Progenitor cell of endocrine pancreas (in vitro differentiated cells): ENCODE results near the gene CDH12. TPM values are rescaled to one million over a fixed set of nuclear protein-coding genes. Genes with fewer than 3 reads are reported as not detected.

Experiments
- DNase-seq: peaks from one replicate; pipeline ENCODE4 v3.0.0; 2021; ENCODE audit warnings: low spot score; ENCODE audit not compliant: unreplicated experiment
- H3K27ac Mint-ChIP-seq: 2 replicates; pipeline ENCODE4 v1.8.0; 2021; ENCODE audit warnings: mild to moderate bottlenecking, moderate library complexity, mixed read lengths
- H3K27me3 Mint-ChIP-seq: 2 replicates; pipeline ENCODE4 v1.8.0; 2021; ENCODE audit warnings: mixed read lengths
- H3K36me3 Mint-ChIP-seq: 2 replicates; pipeline ENCODE4 v1.8.0; 2022; ENCODE audit warnings: mixed read lengths; ENCODE audit not compliant: insufficient read depth
- H3K4me1 Mint-ChIP-seq: 2 replicates; pipeline ENCODE4 v1.8.0; 2021; ENCODE audit warnings: low read depth, mixed read lengths
- H3K4me3 Mint-ChIP-seq: 2 replicates; pipeline ENCODE4 v1.8.0; 2021; ENCODE audit warnings: low read depth, mild to moderate bottlenecking, moderate library complexity, mixed read lengths
- H3K9me3 Mint-ChIP-seq: 2 replicates; pipeline ENCODE4 v1.8.0; 2021; ENCODE audit warnings: low read depth, mixed read lengths
- CTCF ChIP-seq: fragments of 200-600 bp; sonication (generic); IDR thresholded peaks from one replicate; pipeline ENCODE4 v1.5.0; 2021; ENCODE audit warnings: antibody characterized with exemption, mild to moderate bottlenecking; ENCODE audit not compliant: unreplicated experiment
- total RNA-seq: library from RNA; stranded (reverse); gene quantifications from 2 replicates; pipeline ENCODE4 v1.2.1, GENCODE V29; 2021

The CDH12 gene
- total RNA-seq, 1 donor from 2014 or later = 2.8 TPM

- H3K36me3 Mint-ChIP-seq = no peaks in the 10 kb centered on the region
- no peaks in the 10 kb centered on the region for H3K27me3 Mint-ChIP-seq
- H3K9me3 Mint-ChIP-seq = no peaks in the 10 kb centered on the region
Observed at GRCh38 chr5:21882074-21882745, 970.9 kb downstream of the CDH12 start.

GRCh38 chr5:21880164-21880563 lies 973.0 kb downstream of the CDH12 start:
- no peak overlapping the region for H3K4me3 Mint-ChIP-seq
- DNase-seq = no peak
- no peaks in the 10 kb centered on the region for H3K4me1 Mint-ChIP-seq
- no peaks in the 10 kb centered on the region for H3K36me3 Mint-ChIP-seq
- H3K9me3 Mint-ChIP-seq = no peaks in the 10 kb centered on the region
- no peak for TF ChIP-seq CTCF
- H3K27ac Mint-ChIP-seq = no peak overlapping the region
- no peaks in the 10 kb centered on the region for H3K27me3 Mint-ChIP-seq

More at GRCh38 chr5:21882074-21882745, 970.9 kb downstream of the CDH12 start:
- TF ChIP-seq CTCF = no peak
- no peak overlapping the region for H3K4me3 Mint-ChIP-seq
- no peak for DNase-seq
- H3K4me1 Mint-ChIP-seq = no peaks in the 10 kb centered on the region
- no peak overlapping the region for H3K27ac Mint-ChIP-seq

- Mint-ChIP-seq H3K9me3 (peaks cover 3% of the 10 kb centered on the region), H3K4me1 (no peaks in the 10 kb centered on the region), H3K27ac (no peak overlapping the region), H3K4me3 (no peak overlapping the region), H3K27me3 (no peaks in the 10 kb centered on the region), H3K36me3 (no peaks in the 10 kb centered on the region)
- TF ChIP-seq CTCF = no peak
- no peak for DNase-seq
Observed at GRCh38 chr5:21862986-21863385, 990.2 kb downstream of the CDH12 start.

GRCh38 chr5:21858441-21858840 lies 994.7 kb downstream of the CDH12 start:
- no peaks in the 10 kb centered on the region for H3K9me3 Mint-ChIP-seq
- TF ChIP-seq CTCF = no peak

GRCh38 chr5:21856987-21857386 lies 996.2 kb downstream of the CDH12 start:
- Mint-ChIP-seq H3K4me3 (no peak overlapping the region), H3K27ac (no peak overlapping the region), H3K36me3 (no peaks in the 10 kb centered on the region), H3K4me1 (no peaks in the 10 kb centered on the region), H3K9me3 (no peaks in the 10 kb centered on the region), H3K27me3 (no peaks in the 10 kb centered on the region)
- no peak for TF ChIP-seq CTCF
- no peak for DNase-seq

More at GRCh38 chr5:21858441-21858840, 994.7 kb downstream of the CDH12 start:
- Mint-ChIP-seq H3K4me3 (no peak overlapping the region), H3K27ac (no peak overlapping the region), H3K4me1 (no peaks in the 10 kb centered on the region), H3K36me3 (no peaks in the 10 kb centered on the region), H3K27me3 (no peaks in the 10 kb centered on the region)
- no peak for DNase-seq
